Activated T-cell treated with anti-CD3 and anti-CD28 coated beads for 1 hour (primary cell): ENCODE data around the gene RGS3.

Experiments
- DNase-seq: peaks from one replicate; pipeline ENCODE4 v3.0.0-alpha.2; 2020; ENCODE audit warnings: low read depth

The RGS3 gene

GRCh38 chr9:113529336-113530009 lies 65.9 kb downstream of the RGS3 start:
- no peak for DNase-seq

GRCh38 chr9:113530022-113530635 lies 66.6 kb downstream of the RGS3 start:
- no peak for DNase-seq

- no peak for DNase-seq
Observed at GRCh38 chr9:113530942-113531341, 67.4 kb downstream of the RGS3 start.

GRCh38 chr9:113531919-113532808 lies 68.6 kb downstream of the RGS3 start:
- DNase-seq, result no peak

- no peak for DNase-seq
Observed at GRCh38 chr9:113532809-113533190, 69.3 kb downstream of the RGS3 start.

- no peak for DNase-seq
Observed at GRCh38 chr9:113533335-113534225, 70.1 kb downstream of the RGS3 start.

GRCh38 chr9:113535756-113536155 lies 72.2 kb downstream of the RGS3 start:
- no peak for DNase-seq

- no peak for DNase-seq
Observed at GRCh38 chr9:113536166-113536482, 72.6 kb downstream of the RGS3 start.

- no peak for DNase-seq
Observed at GRCh38 chr9:113536483-113537228, 73.1 kb downstream of the RGS3 start.

GRCh38 chr9:113537229-113537810 lies 73.8 kb downstream of the RGS3 start:
- DNase-seq, result no peak

GRCh38 chr9:113538131-113538530 lies 74.6 kb downstream of the RGS3 start:
- DNase-seq, result no peak

GRCh38 chr9:113538701-113539430 lies 75.3 kb downstream of the RGS3 start:
- no peak for DNase-seq

GRCh38 chr9:113540466-113540865 lies 76.9 kb downstream of the RGS3 start:
- no peak for DNase-seq

GRCh38 chr9:113541019-113541900 lies 77.7 kb downstream of the RGS3 start:
- no peak for DNase-seq

- DNase-seq, result no peak
Observed at GRCh38 chr9:113542006-113542405, 78.5 kb downstream of the RGS3 start.

GRCh38 chr9:113542741-113543140 lies 79.2 kb downstream of the RGS3 start:
- DNase-seq, result no peak

- no peak for DNase-seq
Observed at GRCh38 chr9:113543296-113543981, 79.9 kb downstream of the RGS3 start.

- no peak for DNase-seq
Observed at GRCh38 chr9:113543982-113544303, 80.4 kb downstream of the RGS3 start.

- no peak for DNase-seq
Observed at GRCh38 chr9:113545068-113545467, 81.5 kb downstream of the RGS3 start.
